ENCODE measurements around the gene CRTC3. TPM values are rescaled to one million over a fixed set of nuclear protein-coding genes. Genes with fewer than 3 reads are reported as not detected.

The CRTC3 gene
- total RNA-seq, 1 donor from 2014 or later = 52.0 TPM

DNA sequence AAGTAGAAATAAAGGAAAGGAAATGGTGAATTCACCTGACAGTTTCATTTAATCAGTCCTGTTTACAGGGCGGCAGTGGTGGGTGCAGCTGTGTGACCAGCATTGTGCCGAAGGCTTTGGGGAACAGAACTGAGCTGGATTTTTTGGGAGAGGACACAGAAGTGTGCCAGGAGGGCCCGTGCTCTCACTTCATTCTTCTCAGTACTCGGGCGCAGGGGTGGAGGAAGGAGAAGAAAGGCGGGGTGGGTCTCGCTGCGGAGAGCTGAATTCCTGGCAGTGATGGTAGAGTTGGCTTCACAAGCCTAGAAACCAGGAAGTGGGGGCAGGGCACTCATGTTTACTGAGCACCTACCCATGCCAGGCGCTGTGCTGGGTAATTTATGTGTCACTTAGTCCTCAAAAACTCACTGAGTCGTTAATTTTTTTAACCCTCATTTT is 64.6 kb downstream of the CRTC3 start:
- DNase-seq (ENCODE audit: low spot score) = peak; percentile 92

DNA sequence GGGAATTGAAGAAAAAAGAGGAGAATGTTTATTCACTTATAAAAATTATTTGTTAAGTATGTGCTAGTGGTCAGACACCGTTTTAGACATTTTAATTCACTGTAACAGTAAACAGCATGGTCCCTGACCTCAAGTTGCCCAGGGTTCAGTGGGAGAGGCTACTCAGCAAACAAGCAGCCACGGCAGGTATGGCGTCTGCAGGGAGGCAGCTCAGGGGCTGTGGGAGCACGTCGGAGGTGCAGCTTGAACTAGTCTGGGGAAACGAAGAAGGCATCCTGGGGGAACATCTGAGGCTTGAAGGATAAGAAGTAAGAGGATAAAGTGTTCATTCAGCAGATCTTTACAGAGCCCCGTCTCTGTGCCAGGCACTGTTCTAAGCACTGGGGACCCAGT is 66.0 kb downstream of the CRTC3 start:
- no peak for DNase-seq (ENCODE audit: low spot score)

DNA sequence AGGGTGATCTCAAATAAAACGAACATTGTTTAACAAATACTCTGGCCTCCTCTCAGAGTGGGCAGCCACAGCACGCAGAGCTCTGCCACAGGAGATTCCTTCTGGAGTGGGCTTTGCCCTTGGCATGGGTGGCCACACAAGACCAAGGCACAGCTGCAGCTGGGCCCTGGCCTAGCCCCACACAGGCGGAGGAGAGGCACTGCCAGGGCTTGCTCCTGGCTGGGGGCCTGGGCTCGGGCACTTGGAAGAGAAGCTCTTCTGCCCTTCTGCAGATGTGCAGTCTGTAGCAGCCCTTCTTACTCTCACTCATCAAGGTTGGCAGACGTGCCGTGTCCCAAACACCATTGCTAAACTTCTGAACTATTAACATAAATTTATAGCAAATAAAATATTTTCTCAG is 67.2 kb downstream of the CRTC3 start:
- no peak for DNase-seq (ENCODE audit: low spot score)

DNA sequence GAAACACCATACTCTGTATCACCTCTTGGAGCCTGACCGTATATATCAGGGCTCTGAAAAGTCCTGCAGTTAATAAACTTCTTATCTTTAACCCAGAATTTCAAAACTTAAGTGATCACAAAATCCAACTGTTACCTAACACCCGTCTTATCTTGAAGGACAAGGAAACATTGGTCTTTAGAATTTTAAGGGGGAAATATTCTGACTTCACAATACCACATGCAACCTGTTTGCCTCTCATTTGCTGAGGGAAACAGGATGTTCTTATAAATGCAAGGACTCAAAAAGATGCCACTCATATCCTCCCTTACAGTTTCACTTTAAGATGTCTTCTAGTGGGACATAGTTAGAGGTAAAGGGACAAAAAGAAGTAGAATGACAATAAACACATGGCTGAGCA is 67.9 kb downstream of the CRTC3 start:
- DNase-seq (ENCODE audit: low spot score) = no peak

DNA sequence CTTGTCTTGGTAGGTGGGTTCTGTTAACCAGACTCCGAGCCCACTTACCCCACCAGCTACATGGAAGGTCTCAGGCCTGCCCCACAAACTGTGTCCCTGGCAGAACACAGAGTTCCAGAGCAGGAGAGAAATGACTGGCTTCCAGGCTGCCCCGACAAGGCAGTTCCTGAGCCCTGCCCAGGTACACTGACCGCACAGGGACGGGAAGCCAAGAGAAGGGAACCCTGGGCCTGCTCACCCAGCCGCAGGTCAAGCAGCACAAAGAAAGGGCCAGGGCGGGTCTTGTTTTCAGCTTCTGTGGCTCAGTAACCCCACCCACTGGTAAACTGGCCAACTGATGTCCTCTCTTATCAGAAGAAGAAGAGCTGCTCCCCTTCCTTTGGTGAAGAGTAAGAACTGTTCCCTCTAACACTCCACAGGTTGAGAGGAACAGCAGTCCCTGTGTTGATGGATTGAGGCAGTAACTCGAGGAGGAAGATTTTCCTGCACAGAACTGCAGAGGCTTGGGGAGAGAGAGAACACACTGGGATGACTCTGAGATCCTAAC is 68.4 kb downstream of the CRTC3 start:
- DNase-seq (ENCODE audit: low spot score) = peak; percentile 73

DNA sequence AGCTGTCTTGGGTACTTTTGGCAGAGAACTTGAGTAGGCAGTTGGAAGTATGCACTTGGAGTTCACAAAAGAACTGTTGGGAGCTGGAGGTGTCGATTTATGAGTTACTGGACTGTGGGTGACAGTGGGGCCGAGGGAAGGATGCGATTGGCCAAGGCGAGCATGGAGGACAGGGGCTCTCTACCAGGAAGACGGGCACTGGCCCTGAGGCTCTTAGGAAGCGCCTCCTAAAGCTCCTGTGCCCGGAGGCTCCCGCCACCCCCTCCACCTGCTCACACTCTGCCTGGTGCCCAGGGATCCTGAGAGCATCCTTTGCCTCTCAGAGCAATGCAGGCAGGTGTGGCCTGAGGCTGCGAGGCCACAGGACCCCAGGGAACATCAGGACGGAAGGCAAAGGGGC is 69.0 kb downstream of the CRTC3 start:
- DNase-seq (ENCODE audit: low spot score) = no peak

DNA sequence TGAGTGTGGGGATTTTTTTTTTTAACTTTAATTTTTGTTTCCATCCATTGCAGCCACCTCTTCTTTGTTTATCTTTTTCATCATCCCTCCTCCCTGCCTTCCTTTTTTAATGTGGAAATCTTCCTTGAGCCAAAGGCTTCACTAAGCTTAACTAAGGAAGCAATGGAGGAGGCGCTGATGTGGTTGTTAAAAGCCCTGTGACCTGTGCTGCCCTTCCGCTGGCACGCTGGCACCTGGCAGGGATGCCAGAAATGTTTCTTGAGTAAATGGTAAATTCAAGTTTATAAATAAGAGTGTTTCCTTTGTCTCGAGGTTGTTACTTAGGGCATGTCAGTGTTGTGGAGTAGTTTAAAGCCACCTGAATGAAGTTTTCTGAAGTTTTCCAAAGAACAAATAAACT is 69.4 kb downstream of the CRTC3 start:
- no peak for DNase-seq (ENCODE audit: low spot score)

DNA sequence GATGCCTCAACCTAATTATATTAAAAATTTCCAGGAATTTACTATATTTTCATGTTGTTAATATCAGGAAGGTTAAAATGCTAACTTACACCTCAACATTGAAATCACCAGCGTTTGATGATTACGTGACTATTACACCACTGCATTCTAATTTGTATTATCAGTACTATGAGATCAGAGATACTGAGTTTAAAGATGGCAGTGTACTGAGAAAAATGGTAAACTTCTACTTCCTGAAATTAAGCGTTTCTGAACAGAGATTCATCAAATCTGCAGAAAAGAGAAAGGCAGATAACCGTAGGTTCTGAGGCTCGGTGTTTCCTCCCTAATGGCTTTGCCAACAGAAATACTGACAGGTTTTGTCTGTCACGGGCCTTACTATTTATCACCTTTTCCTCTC is 69.9 kb downstream of the CRTC3 start:
- no peak for DNase-seq (ENCODE audit: low spot score)

DNA sequence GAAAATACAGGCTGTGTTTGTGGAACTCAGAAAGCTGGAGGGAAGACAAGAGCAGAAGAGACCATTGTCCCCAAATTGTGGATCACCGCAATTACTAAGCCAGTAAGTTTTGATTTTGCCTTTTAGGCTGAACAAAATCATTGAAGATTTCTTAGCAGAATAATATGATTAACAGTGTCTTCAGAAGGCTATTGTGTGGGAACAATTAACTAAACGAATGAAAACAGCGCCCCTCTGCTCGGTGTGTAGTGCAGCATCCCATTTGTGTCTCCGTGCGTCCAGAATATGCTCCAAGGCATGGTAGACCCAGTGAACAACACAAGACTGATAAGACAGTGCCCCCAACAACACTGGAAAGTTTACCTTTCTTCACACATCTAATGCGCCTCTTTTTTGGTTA is 71.2 kb downstream of the CRTC3 start:
- no peak for DNase-seq (ENCODE audit: low spot score)

DNA sequence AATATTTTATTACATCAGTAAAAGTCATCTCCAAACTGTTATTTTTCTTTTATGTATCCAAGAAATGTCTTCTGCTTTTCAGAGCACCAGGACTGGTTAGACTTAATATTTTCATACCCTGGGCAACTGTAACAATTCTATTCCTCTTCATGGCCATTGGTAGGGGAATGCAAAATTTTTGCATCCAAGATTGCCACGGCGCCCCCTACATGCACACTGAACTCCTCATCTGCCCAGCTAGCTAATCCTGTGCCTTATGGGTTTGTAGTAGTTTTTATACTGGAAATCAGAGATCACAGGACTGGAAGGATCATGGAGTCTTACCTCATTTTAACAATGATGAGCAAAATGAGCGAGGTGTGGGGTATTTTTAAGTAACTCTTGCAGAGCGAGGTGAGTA is 74.2 kb downstream of the CRTC3 start:
- DNase-seq (ENCODE audit: low spot score) = no peak

DNA sequence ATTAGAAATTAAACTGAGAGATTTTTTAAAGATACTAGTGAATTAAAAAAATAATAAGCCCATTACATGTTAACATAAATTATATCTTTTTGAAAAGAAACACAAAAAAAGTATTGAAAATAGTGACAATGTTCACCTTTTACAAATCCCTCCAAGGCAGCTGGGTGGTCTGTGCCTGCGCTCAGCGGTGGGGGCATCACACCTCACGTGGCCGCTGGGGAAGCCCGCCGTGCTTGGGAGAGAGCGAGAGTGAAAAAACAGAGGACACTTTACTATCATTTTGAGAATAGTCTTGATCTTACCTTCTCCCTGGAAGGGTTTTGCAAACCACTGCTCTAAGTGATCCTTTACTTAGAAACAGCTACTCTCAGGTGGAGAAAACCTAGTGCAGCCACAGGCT is 76.9 kb downstream of the CRTC3 start:
- no peak for DNase-seq (ENCODE audit: low spot score)

DNA sequence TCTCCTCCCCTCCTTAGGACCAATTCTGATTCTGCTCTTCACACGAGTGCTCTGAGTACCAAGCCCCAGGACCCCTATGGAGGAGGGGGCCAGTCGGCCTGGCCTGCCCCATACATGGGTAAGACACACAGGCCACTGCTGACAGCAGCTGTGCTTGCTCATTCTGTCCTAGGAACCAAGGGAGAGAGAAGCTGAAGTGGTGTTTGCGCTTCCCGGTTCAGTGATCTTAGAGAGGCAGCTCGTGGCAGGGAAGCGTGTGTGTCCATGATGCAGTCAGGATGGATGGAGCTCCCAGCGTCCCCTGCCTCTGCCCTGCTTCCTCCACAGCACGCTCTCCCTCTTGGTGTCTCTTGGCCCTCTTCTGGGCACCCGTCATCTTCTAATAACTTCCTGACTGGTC is 77.6 kb downstream of the CRTC3 start:
- no peak for DNase-seq (ENCODE audit: low spot score)

DNA sequence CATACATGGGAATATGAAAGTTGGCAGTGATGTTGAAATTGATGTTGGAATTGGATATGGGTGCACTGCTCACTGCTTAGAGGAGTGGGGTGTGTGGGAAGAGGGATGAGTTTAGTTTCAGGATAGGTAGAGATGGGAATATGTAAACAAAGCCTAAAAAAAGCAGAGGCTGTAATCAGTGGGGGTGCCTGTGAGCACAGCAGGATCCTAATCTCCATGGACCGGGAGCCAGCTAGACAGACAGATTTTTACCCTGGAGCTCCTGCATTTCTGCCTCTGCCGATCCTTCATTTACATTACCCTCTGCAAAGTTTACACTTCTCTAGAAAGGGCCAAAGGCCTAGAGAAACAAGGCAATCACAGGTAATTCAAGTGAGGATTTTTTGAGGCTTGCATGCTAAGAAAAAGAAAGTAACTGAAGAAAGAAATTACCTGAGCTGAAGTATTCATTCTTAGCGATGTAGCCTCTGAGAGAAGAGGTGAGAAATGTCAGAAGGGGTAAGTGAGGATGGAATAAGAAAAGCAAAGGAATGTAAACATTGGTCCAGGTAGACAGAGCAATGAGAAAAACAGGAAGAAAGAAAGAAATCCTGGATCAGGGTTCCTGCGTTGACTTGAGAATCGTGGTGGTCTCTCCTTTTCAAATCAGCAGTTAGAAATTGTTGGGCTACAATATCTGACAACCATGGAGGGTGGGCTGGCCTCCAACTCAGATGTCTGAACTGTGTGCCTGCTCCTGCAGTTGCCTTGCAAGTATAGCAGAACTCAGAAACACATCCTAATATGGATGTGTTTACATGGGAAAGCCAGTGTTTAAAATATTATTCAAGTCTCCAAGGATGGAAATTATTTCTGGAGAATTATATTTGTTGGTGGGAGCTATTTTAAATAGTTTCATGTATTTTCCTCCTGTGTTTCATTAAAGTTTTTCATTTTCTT is 79.8 kb downstream of the CRTC3 start:
- no peak for DNase-seq (ENCODE audit: low spot score)

DNA sequence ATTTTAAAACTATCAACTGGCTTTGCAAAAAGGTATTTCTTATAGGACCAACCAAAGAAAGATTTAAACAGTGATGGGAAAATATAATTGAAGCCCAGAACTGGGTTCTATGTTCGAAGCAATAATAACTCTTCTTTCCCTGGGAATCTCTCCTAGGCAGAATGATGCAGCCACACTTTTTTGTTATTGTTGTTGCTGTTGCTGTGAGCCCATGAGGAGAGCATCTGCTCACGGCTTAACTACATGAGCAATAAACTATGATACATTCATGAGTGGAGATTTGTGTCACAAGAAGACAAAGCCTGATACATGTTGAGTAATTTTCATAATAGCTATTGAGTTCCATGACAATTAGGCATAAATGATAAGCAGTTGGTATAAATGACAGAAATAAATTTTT is 80.5 kb downstream of the CRTC3 start:
- no peak for DNase-seq (ENCODE audit: low spot score)

DNA sequence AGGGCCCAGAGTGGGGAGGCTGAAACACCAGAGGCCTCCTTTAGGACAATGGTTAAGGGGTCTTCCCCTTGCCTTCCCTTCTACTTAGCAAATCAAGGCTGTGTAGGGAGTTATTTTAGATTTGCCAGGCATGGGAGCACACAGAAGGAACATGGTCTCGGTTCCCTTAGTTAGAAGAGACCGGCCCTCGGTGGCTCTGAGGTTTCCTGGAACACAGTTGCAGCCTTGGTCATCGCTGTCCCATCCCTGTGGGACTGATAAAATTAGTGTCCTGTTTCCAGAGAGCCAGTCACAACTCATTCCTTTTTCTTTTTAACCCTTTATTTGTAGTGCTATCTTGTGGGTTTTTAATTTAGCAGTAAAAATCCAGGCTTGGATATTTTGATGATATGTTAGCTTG is 81.4 kb downstream of the CRTC3 start:
- no peak for DNase-seq (ENCODE audit: low spot score)

DNA sequence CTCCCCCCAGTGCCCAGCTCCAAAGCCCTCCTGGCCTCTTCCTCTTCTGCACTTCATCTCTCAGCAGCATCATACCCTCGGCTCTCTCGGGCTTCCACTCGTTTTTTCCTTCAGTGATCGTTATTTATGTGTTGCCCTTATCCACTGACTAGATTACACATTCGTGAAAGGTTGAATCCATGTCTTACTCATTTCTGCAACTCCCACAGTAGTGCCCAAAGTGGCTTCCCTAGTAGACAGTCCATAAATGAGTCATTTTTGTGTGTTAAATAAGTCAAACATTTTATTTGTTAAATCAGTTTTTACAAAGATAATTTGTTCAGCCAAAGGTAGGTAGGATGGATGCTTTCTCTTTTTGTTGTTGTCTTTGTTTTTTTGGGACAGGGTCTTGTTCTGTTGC is 87.4 kb downstream of the CRTC3 start:
- DNase-seq (ENCODE audit: low spot score) = no peak

DNA sequence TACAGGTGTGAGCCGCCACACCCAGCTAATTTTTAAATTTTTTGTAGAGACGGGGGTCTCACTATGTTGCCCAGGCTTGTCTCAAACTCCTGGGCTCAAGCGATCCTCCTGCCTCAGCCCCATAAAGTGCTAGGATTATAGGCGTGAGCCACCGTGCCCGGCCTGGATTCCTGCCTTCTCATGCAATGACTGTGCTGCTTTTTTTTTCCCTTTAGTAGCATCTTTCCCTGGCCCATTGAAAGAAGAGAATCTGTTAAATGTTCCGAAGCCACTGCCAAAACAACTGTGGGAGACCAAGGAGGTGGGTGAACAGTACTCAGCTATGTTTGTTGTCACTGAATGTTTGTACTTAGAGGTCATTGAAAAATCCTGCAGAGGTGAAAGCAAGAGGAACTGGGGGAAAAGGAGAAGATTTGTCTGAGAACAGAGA is 88.0 kb downstream of the CRTC3 start:
- peak; percentile 43 for DNase-seq (ENCODE audit: low spot score)

DNA sequence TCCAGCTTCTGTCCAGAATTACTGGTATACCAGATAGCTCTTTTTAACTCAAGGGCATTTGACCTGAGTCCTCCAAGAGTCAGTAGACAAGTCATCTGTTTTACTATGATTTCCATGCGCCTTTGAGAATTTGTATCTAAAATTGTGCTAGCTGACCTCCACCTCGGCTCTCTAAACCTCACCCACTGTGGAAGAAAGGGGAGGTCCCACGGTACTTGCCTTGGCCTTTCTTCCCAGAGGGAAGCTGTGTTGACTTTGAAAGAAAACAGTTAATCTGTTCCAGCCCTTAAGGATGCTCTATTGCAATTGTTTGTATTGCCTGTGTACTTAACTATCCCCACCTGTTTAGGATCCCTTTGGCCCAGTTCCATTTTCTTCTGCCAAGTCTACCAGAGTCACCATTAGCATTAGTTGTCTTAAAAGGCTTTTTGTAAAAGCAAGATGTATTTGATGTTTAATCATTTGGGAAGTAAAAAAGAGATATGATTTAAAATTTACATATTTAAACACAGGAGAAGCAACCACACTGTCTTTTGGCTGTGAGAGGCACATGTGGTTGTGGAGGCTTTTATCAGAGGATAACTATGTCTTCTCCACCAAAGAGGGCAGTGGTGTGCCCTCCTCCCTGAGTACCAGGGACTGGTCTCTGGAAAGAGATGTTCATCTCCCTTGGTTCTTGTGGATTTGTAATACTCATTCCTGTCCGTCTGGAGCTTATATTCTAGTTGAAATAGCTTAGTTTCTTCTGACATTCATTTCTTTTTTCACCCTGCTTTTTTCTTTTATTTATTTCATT is 88.8 kb downstream of the CRTC3 start:
- no peak for DNase-seq (ENCODE audit: low spot score)

DNA sequence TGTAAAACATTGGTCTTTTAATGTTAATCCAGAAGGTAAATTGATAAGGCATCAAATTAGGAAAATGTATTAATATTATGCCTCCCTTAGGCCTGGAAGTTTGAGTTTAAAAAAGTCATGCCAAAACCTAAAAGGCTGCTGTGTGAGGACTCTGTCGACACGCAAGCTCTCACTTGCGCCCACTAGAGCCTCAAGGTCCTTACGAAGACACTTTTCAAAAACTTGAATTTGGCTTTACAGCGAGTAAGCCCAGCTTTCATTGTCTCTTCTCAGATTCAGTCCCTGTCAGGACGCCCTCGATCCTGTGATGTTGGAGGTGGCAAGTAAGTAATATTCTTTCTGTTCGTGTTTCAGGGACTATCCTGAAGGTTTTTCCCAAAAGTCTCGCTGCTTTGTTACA is 89.7 kb downstream of the CRTC3 start:
- no peak for DNase-seq (ENCODE audit: low spot score)

DNA sequence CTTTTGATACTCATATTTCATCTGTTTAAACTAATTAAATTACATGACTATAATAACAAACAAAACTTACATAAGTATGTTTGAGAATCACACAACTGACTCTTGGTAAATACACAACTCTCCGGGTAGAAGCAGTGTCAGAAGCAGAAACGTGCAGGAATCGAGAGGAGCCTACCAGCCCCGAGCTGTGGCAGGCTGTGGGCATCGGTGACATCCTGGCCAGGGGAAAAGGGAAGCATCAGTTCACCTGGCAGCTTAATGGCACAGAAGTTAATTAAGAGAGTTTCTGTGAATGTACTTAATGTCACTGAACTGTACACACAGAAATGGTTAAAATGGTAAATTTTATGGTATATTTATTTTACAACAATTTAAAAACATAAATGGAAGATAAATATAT is 90.2 kb downstream of the CRTC3 start:
- DNase-seq (ENCODE audit: low spot score) = no peak

DNA sequence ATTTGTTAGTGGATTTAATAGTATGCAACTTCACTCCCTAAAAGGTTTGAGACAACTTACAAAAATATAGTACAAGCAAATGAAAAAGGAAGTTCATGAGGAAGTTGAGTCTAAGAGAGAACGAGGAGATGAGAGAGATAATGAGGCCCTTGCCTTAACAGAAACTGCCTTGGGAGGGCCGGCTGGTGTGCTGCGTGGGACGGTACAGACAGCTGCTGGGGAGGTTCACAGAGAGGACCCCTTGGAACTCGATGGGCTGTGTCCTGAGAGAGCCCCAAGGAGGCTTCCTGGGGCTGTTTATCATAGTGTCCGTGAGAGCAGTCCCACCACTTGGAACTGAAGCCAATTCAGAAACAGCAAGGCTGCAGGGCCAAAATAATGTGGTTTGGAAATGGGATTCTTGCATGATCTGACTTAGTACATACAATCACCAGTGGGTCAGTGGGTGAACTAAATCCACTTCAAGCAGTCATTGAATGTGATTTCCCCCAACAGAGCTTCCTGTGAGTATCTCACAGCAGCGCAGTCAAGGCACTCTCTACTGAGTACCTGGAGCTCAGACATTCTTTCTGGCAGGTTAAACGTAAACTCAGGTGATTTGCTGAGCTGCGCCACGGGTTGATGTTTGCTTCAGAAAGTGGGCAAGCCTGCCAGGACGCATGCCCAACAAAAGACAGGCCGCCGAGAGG is 90.8 kb downstream of the CRTC3 start:
- DNase-seq (ENCODE audit: low spot score) = no peak

DNA sequence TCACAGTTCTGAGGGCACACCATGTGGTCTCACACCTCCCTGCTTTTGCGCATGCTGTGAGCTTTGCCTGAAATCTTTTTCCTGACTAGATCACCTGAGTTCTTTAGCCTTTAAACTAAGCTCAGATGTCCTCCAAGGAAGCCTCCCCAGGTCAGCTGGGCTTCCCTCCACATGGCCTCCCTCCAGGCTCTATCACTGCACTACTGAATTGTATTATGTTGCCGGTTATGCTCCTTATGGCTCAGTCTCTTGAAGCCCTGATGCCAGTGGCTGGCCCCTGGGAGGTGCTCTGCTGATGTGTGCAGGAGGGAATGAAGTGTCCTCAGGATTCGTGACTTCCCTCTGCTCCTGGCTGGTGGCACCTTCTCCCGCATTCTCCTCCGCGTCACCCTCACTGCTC is 94.1 kb downstream of the CRTC3 start:
- DNase-seq (ENCODE audit: low spot score) = no peak
